T-helper 2 cell treated with Interferon-gamma antibody and Interleukin-4, amounts not matched to agents 100 ng/mL and 5 ng/mL, for 36 hours (primary cell): ENCODE measurements around the gene CTRB2. TPM values are rescaled to one million over a fixed set of nuclear protein-coding genes. Genes with fewer than 3 reads are reported as not detected.

Source experiments
- intact Hi-C: fragments of 100-400 bp; cut with micrococcal nuclease; formaldehyde crosslinking; loops from one replicate; pipeline ENCODE4 v1.15.1; 2023
- total RNA-seq: library from RNA; stranded (reverse); gene quantifications from 2 replicates; pipeline ENCODE4 v1.2.3, GENCODE V29; 2022

CTRB2 gene
- total RNA-seq = not detected in 2 replicates

- intact Hi-C loops = no loop called here
These were observed at the start of gene CTRB2 for GRCh38 chr16:75206749-75207451. CTRB2 (minus strand) TSS chr16:75207161; CDS start chr16:75207141, 20 bp downstream.

GRCh38 chr16:75256059-75256571 is 49.2 kb upstream of the CTRB2 start:
- intact Hi-C loops = no loop called here

- intact Hi-C loops = no loop called here
These were observed 47.4 kb upstream of the CTRB2 start for GRCh38 chr16:75254359-75254837.

- intact Hi-C loops = no loop called here
These were observed 46.3 kb upstream of the CTRB2 start for GRCh38 chr16:75252946-75253911.

DNA sequence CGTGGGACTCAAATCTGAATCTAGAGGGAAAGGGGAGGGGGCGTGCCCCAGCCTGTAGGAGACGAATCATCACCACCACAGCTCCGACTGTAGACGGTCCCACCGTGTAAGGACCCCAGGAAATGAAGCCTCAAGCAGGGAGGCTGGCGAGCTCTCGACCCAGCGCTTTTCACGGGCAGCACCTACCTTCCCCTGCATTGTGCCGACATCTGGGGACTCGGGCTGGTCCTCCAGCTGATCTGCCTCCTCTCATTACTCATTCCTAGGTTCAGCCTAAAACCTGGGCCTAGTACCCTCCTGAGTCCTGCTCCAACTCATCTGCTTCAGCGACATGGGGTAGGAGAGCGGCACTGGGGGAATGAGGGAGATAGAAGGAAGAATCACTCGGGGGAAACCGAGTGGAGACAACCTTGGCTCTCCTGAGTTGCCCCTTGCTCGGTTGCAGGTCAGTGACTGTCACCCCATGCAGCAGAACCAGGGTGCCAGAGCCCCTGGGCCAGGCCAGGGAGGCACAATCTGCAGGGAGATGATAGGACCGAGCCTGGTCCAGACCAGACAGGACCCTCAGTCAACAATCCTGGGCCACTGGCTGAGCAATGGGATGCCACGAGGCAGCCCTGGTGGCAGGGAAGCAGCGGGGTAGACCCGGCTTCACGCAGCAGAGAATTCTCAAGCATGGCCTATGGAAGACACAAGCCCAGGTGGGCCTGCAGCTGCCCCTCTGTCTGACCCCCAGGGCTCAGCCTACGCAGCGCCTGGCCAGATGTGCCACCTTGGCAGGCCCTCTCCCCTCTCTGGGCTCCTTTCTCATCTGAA is 45.3 kb upstream of the CTRB2 start:
- intact Hi-C loops = no loop called here

DNA sequence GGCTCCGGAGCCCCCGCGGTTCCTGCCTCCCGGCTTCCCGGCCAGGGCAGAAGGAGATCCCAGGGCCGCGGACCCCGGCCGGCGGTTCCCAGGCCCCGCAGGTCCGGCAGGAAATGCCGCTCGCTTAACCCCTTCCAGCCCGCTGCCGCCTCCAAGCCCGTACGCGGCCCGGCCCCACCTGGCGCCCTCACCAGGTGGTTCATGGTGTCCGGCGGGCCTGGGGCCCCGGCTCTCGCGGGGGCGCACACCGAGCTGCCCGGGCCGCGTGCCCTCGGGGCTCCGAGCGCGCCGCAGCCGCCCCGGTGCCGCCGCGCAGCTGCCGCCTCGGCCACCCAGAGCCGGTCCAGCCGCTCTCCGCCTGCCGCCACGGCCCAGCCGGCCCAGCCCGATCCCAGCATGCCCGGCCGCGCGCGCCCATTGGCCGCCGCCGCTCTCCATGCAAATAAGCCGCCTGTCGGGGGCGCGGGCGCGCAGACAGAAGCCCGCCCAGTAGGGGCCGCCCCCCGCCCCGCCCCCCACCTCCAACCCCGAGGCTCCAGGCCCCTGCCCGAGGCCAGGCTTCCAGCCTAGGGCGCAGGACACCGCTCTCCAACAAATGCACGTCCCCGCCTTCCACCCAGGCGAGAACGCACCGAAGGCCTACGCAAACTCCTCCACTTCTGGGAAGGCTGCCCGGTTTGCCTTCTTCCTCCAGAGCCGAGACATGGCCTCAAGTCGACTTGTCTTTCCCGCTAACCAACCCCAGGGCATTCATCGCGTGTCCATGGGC is 44.5 kb upstream of the CTRB2 start, which contains the start of gene BCAR1:
TSS of gene BCAR1 (minus strand) at position 345 of the 769 bp plus-strand sequence. CDS start at position 203, 142 bp downstream.
- intact Hi-C loops = no loop called here

GRCh38 chr16:75250809-75251279 is 43.9 kb upstream of the CTRB2 start:
- intact Hi-C loops = no loop called here

DNA sequence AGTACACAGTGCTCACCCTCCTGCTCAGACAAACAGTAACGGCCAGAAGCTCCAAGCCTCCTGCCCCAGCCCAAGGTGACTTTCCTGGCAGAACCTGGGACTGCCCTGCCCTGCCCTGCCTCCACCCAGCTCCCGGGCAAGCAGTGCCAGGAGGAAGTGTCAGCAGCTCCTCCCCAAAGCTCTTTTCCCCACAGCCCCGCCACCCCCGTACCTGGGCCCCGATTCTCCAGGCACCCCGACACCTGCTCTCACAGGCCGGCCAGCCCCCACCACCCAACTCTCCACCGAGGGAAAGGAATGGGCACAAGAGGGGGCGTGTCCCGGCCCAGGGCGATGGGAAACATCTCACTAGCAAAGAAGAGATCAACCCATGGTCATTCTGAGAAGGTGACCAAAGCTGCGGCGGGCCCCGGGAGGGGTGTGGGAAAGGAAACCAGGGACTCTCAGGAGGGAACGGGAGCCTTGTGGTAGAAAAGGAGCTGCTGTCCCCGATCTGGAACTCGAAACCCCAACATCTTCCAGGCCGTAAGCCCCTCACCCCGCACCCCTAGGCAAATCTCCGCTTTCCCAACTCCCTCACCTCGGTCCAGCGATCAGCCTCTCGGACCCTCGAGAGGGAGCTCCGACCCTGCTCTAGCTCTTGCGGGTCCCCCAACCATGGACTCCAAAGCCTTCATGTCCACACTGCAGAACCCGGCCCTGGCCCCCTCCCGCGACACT is 43.3 kb upstream of the CTRB2 start:
- intact Hi-C loops = no loop called here

- intact Hi-C loops = no loop called here
These were observed 42.5 kb upstream of the CTRB2 start for GRCh38 chr16:75249441-75249840.

DNA sequence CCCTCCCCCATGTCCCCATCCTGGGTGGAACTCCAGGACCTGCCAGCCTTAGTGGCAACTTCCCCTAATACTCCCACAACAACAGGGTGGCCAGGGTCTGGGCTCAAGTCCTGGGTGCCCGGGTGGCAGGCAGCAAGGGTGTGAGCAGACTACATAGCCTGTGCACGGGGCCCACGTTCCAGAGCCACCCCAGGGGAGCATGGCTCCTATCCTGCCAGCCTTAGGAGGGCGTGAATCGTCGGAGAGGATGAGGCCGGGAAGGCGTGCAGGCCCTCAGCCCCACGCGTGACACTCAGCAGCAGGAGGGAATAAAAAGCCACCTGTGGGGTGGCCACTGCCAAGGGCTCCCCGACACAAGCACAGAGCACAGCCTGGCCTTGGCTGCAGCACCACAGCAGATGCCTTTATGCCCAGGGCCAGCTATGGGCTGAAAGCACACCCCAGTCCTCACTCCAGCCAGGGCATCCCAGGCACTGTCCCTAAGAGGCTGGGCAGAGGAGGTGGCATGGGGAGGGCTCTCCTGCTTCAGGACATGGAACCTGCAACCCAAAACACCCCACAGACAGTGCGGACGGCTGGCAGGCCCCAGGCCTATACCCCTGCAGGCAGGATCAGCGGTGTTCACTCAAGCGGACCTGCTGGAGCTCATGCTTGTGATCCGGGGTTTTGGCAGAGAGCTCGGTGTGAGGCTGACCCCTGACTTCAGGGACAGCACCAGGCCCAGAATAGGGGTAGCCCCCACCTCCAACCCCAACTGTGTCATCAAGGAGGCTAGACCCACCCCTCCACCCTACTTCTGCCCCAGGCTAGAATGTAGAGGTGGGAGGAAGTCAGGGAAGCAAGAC is 41.8 kb upstream of the CTRB2 start:
- intact Hi-C loops = no loop called here

DNA sequence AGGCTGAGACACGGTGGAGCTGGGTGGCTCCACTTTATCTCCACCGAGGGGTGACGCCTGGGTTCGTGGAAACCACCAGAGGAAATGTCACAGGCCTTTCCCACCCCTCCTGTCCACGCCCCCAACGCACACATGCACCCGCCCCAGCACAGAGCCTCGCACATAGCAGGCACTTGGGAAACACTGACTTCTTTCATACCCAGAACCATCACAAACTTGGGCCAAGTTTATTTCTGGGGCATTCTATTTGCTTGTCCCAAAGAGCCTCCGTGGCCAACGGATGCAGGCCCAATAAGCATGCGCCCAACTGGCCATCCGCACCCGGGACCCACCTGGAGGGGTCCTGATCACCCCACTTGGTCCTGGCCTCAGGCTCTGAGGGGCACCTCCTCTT is 41.2 kb upstream of the CTRB2 start:
- intact Hi-C loops = no loop called here

DNA sequence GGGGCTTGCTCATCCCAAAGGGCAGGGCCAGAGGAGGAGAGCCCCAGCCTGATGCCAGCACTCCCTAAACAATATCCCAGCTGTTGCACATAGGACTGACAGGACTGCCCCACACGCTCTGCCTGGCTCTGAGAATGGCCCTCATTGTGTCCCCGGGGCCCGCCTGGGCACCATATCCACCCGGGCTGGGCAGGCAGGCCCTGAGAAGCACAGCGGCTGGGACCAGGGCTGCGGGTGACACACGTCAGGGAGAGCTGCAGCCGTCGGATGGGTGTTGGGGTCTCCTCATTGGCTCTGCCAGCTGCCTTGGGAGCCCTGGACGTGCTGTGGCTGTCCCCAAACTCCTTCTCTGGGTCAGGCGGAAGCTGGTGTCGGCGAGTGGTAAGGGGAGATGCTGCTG is 40.3 kb upstream of the CTRB2 start:
- intact Hi-C loops = no loop called here

GRCh38 chr16:75246504-75247205 is 39.7 kb upstream of the CTRB2 start:
- intact Hi-C loops = no loop called here

DNA sequence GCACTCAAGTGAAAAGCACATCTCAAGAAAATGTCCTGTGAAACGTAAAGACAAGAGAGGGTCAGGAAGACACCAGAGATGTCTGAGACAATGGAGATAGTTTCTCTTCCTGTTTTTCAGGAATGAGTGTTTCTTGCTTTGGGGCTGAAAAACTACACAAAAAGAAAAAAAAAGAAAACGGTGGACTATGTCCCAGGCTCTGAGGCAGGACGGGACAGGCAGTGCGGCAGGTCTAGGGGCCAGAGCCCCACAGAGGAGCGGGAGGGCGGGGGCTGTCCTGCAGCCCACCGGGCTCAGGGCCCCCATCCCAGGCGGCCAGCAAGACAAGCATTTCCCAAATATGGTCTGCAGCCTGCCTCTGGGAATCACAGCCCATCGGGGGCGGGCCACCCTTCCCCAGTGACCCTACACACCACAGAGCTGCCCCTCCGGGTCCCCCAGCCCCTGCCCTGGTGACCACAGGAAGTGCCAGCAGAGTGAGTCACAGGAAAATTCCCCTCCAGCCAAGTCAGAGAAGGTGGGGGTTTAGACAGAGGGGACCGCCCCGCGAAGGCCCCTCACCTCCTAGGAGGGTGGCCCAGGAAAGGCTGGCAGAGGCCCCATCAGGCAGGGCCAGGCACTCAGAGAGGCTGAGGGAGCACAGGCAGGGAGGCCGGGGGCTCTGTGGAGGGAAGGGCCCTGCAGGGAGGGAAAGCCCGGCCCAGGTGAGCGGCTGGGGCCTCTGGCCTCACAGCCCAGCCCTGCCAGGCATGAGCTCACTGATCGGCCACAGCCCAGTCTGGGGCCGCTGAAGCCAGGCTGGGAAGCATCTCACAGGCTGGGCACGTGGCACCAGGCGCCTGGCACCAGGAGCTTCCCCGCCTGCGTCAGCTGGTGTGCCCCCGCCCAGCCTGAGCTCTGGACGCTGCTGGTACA is 38.1 kb upstream of the CTRB2 start:
- intact Hi-C loops = no loop called here

DNA sequence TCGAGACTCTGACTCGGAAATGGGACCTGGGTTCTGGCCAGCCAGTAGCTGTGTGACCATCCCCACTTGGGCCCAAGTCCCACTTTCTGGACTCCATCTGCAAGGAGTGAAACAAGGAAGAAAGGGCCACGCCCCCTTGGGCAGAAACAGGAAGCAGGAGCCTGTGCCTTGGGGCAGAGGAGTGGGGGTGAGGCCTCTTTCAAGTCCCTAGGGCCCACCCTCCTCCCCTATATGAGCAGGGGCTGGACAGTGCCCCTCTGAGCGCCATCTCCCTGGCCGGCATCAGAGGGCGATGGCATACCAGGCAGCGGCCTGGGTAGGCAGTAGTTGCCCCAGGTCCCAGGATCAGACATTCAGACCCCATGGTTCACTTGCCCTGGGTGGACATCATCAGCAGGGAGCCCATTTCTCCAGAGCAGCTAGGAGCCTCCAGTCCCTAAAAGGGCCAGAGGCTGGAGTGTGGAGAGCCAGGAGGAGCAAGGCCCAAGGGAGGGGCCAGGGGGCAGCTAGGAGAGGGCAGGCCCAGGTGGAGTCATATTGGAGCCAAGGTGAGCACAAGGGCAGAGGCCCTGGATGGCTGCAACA is 37.4 kb upstream of the CTRB2 start:
- intact Hi-C loops = no loop called here

GRCh38 chr16:75243667-75244224 is 36.8 kb upstream of the CTRB2 start:
- intact Hi-C loops = no loop called here
